ENCODE data around the gene SMAP2.

DNA sequence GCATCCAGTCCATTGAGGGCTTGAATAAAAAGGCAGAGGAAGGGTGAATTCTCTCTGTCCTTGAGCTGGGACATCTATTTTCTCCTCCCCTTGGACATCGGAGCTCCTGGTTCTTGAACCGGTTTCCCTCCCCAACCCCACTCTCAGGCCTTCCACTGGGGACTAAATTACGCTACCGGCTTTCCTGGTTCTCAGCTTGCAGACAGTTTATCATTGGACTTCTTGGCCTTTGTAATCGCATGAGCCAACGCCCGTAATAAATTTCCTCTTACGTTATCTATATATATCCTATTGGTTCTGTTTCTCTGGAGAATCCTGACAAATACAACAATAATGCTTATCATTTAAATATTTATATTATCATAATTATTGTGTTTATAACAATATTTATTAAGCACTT lies 36.1 kb upstream of the SMAP2 start:
- TF ChIP-seq RFX5 (IDR thresholded peaks at IDR 0.05) (no peak), RCOR1 (IDR thresholded peaks at IDR 0.05; ENCODE audit: low read depth, low read length) (no peak), NR3C1 (IDR thresholded peaks at IDR 0.05) (no peak), MYC (IDR thresholded peaks at IDR 0.05; ENCODE audit: borderline replicate concordance, low read length) (no peak), RNF2 (IDR thresholded peaks at IDR 0.05; ENCODE audit: borderline replicate concordance, low read depth) (no peak), ZFP36 (IDR thresholded peaks at IDR 0.05; ENCODE audit: borderline replicate concordance, partially characterized antibody) (no peak), CHD2 (IDR thresholded peaks at IDR 0.05; ENCODE audit: low read length, partially characterized antibody) (no peak)
- TF ChIP-seq, protein P1, sequence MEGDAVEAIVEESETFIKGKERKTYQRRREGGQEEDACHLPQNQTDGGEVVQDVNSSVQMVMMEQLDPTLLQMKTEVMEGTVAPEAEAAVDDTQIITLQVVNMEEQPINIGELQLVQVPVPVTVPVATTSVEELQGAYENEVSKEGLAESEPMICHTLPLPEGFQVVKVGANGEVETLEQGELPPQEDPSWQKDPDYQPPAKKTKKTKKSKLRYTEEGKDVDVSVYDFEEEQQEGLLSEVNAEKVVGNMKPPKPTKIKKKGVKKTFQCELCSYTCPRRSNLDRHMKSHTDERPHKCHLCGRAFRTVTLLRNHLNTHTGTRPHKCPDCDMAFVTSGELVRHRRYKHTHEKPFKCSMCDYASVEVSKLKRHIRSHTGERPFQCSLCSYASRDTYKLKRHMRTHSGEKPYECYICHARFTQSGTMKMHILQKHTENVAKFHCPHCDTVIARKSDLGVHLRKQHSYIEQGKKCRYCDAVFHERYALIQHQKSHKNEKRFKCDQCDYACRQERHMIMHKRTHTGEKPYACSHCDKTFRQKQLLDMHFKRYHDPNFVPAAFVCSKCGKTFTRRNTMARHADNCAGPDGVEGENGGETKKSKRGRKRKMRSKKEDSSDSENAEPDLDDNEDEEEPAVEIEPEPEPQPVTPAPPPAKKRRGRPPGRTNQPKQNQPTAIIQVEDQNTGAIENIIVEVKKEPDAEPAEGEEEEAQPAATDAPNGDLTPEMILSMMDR (IDR thresholded peaks at IDR 0.05): no peak

Data from A549 (cell line).